ENCODE measurements around the gene NLGN2. TPM values are rescaled to one million over a fixed set of nuclear protein-coding genes. Genes with fewer than 3 reads are reported as not detected.

Gene NLGN2
- total and polyA plus RNA-seq, 2 experiments from 2014 or later: 5.2 to 26.3 TPM

GRCh38 chr17:7413346-7413985 is 5.8 kb downstream of the NLGN2 start:
- no peaks in the 10 kb centered on the region for H3K4me1 ChIP-seq (ENCODE audit: low read depth)
- H3K27me3 ChIP-seq: no peaks in the 10 kb centered on the region
- DNase-seq (ENCODE audit: low read depth in 1 of 2, low spot score in 1 of 2): peak in 1 of 2 donors; percentile 37
- H3K36me3 ChIP-seq: peaks cover 9% of the 10 kb centered on the region
- no peaks in the 10 kb centered on the region for H3K9me3 ChIP-seq (ENCODE audit: low read depth)
- no peak overlapping the region for H3K27ac ChIP-seq
- no peak overlapping the region for H3K4me3 ChIP-seq
- no peak for TF ChIP-seq CTCF (IDR thresholded peaks at IDR 0.05; ENCODE audit: low read depth, low read length)

- no peak overlapping the region for H3K27ac ChIP-seq
- H3K27me3 ChIP-seq: no peaks in the 10 kb centered on the region
- no peak for DNase-seq (ENCODE audit: low read depth in 1 of 2, low spot score in 1 of 2)
- H3K36me3 ChIP-seq: peaks cover 9% of the 10 kb centered on the region
- H3K4me3 ChIP-seq: no peak overlapping the region
- H3K4me1 ChIP-seq (ENCODE audit: low read depth): no peaks in the 10 kb centered on the region
- H3K9me3 ChIP-seq (ENCODE audit: low read depth): no peaks in the 10 kb centered on the region
- TF ChIP-seq CTCF (IDR thresholded peaks at IDR 0.05; ENCODE audit: low read depth, low read length): no peak
Observed at GRCh38 chr17:7414837-7415236, 7.2 kb downstream of the NLGN2 start.

- no peaks in the 10 kb centered on the region for H3K9me3 ChIP-seq (ENCODE audit: low read depth)
- H3K27me3 ChIP-seq: no peaks in the 10 kb centered on the region
- H3K27ac ChIP-seq: no peak overlapping the region
- no peak overlapping the region for H3K4me3 ChIP-seq
- peaks cover 9% of the 10 kb centered on the region for H3K36me3 ChIP-seq
- no peak for TF ChIP-seq CTCF (IDR thresholded peaks at IDR 0.05; ENCODE audit: low read depth, low read length)
- DNase-seq (ENCODE audit: low read depth in 1 of 2, low spot score in 1 of 2): no peak
- H3K4me1 ChIP-seq (ENCODE audit: low read depth): no peaks in the 10 kb centered on the region
Observed at GRCh38 chr17:7415784-7416183, 8.1 kb downstream of the NLGN2 start.

- TF ChIP-seq CTCF (IDR thresholded peaks at IDR 0.05; ENCODE audit: low read depth, low read length): no peak
- Histone ChIP-seq H3K4me3 (no peak overlapping the region), H3K27me3 (no peaks in the 10 kb centered on the region), H3K9me3 (ENCODE audit: low read depth) (no peaks in the 10 kb centered on the region), H3K36me3 (peaks cover 9% of the 10 kb centered on the region), H3K4me1 (ENCODE audit: low read depth) (no peaks in the 10 kb centered on the region), H3K27ac (no peak overlapping the region)
- no peak for DNase-seq (ENCODE audit: low read depth in 1 of 2, low spot score in 1 of 2)
Observed at GRCh38 chr17:7416323-7416722, 8.7 kb downstream of the NLGN2 start.

- no peak for TF ChIP-seq CTCF (IDR thresholded peaks at IDR 0.05; ENCODE audit: low read depth, low read length)
- H3K4me3 ChIP-seq: no peak overlapping the region
- no peaks in the 10 kb centered on the region for H3K9me3 ChIP-seq (ENCODE audit: low read depth)
- no peaks in the 10 kb centered on the region for H3K4me1 ChIP-seq (ENCODE audit: low read depth)
- H3K27ac ChIP-seq: no peak overlapping the region
- no peaks in the 10 kb centered on the region for H3K27me3 ChIP-seq
- H3K36me3 ChIP-seq: peaks cover 9% of the 10 kb centered on the region
- DNase-seq (ENCODE audit: low read depth in 1 of 2, low spot score in 1 of 2): no peak
Observed at GRCh38 chr17:7417056-7417655, 9.5 kb downstream of the NLGN2 start.

Data from cardiac muscle cell (in vitro differentiated cells and primary cell).